22Rv1 (cell line): ENCODE measurements around the gene GFY.
"Not testable (repeated sequence)": the region's sequence is repeated elsewhere in the genome, so short reads cannot be mapped to it uniquely, and the experiment has no call there.

ENCODE experiments used
- H3K27ac ChIP-seq: fragments of 450-650 bp; 2 replicates; pipeline ENCODE4 v1.5.1; 2017
- CTCF ChIP-seq: fragments of 450-650 bp; IDR thresholded peaks from 2 replicates; pipeline ENCODE4 v1.5.1; 2017; ENCODE audit warnings: mild to moderate bottlenecking
- ZFX ChIP-seq: fragments of 450-650 bp; IDR thresholded peaks from 2 replicates; pipeline ENCODE4 v1.6.1; 2017; ENCODE audit warnings: antibody characterized with exemption, borderline replicate concordance

GFY gene

DNA sequence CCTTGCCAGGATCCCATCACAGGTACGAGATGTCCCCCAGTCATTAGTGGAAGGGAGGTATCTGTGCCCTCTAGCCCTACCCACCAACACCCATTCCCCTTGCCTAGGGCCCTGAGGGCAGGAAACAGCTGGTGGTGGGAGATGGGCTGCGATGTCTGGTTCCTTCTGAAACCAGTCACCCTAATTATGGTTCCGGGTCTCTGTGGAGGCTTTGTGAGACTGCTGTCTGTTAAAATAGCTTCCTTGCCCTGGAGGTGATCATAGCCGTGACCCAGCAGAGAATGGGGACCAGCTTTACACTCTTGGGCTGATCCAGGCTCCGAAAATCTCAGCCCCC is 33.3 kb downstream of the GFY start:
- TF ChIP-seq CTCF, result no peak
- no peak for TF ChIP-seq ZFX
- H3K27ac ChIP-seq, result no peak overlapping the region

- TF ChIP-seq CTCF (no peak), ZFX (no peak)
- no peak overlapping the region for H3K27ac ChIP-seq
These were observed 34.2 kb downstream of the GFY start for GRCh38 chr19:49459388-49459787.

- not testable (repeated sequence) for H3K27ac ChIP-seq
These were observed 35.9 kb downstream of the GFY start for GRCh38 chr19:49461130-49461529.

DNA sequence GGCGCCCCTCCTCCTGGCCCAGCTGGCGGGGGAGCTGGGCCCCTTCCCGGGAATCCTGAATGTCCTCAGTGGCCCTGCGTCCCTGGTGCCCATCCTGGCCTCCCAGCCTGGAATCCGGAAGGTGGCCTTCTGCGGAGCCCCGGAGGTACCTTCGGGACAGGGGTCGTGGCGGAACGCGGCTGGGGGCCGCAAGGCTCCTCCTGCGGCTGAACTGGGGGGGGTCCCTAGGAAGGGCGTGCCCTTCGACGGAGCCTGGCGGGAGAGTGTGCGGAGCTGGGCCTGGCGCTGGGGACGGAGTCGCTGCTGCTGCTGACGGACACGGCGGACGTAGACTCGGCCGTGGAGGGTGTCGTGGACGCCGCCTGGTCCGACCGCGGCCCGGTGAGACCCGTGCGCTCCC is 36.5 kb downstream of the GFY start:
- TF ChIP-seq CTCF (no peak), ZFX (no peak)
- no peak overlapping the region for H3K27ac ChIP-seq

DNA sequence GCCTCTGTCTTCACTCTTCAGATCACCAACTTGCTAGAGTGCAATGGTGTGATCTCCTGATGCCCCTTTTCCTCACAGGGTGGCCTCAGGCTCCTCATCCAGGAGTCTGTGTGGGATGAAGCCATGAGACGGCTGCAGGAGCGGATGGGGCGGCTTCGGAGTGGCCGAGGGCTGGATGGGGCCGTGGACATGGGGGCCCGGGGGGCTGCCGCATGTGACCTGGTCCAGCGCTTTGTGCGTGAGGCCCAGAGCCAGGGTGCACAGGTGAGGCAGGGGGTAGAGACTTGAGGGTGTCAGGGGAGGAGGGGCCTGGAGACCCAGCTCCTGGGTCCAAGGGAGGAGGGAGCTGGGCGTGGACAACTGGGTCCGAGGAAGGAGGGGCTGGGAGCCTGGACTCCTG is 37.3 kb downstream of the GFY start:
- no peak overlapping the region for H3K27ac ChIP-seq

DNA sequence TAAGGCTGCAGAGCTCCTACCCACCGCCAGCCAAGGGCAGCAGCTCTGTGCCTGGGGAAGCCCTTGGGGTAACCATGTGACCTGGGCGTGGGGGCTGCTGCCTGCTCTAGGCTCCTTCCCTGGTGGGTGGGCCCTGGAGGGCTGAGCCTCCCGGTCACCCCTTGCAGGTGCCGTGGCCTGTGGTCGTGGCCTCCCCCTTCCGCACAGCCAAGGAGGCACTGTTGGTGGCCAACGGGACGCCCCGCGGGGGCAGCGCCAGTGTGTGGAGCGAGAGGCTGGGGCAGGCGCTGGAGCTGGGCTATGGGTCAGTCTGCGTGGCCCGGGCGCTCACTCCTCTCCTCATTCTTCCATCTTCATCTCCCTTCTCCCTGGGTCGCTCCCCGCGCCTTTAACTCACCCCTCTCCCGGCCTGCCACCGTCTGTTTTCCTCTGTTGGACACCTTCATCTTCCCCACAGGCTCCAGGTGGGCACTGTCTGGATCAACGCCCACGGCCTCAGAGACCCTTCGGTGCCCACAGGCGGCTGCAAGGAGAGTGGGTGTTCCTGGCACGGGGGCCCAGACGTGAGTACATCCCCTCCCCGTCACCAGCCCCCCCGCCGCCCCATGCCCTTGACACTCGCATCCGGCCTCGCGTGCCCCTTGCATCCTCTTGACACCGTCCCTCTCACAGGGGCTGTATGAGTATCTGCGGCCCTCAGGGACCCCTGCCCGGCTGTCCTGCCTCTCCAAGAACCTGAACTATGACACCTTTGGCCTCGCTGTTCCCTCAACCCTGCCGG is 39.0 kb downstream of the GFY start:
- no peak overlapping the region for H3K27ac ChIP-seq
- TF ChIP-seq ZFX, result no peak

More for the DNA sequence above, 37.3 kb downstream of the GFY start:
- TF ChIP-seq ZFX, result no peak
- no peak for TF ChIP-seq CTCF

DNA sequence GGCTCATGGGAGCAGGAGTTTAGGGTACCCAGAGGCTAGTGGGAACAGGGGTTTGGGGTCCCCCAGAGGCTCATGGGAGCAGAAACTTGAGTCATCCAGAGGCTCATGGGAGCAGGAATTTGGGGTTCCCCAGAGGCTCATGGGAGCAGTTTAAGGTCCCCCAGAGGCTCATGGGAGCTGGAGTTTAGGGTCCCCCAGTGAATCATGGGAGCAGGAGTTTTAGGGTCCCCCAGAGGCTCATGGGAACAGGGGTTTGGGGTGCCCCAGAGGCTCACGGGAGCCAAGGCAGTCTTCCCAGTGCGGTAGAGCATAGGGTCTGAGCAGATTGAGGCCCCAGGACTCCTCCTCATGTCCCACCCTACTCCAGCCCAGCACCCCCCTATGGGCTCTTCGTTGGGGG is 40.2 kb downstream of the GFY start:
- TF ChIP-seq ZFX (no peak), CTCF (no peak)

GRCh38 chr19:49468199-49468598 is 43.0 kb downstream of the GFY start:
- peak overlapping the region; percentile 67 for H3K27ac ChIP-seq
- TF ChIP-seq CTCF, result no peak
- TF ChIP-seq ZFX, result no peak

More for the DNA sequence above, 40.2 kb downstream of the GFY start:
- H3K27ac ChIP-seq, result no peak overlapping the region
